Glutamatergic neuron (in vitro differentiated cells): ENCODE data around the gene CDH23. TPM values are rescaled to one million over a fixed set of nuclear protein-coding genes. Genes with fewer than 3 reads are reported as not detected.

Source experiments
- DNase-seq: peaks from one replicate; pipeline ENCODE4 v3.0.0; 2022
- H3K27ac Mint-ChIP-seq: one replicate; pipeline ENCODE4 v1.8.0; 2020; ENCODE audit warnings: mild to moderate bottlenecking, mixed read lengths, inconsistent platforms; ENCODE audit not compliant: unreplicated experiment
- H3K27me3 Mint-ChIP-seq: one replicate; pipeline ENCODE4 v1.8.0; 2020; ENCODE audit warnings: mild to moderate bottlenecking, moderate library complexity, mixed read lengths, inconsistent platforms; ENCODE audit not compliant: unreplicated experiment
- H3K36me3 Mint-ChIP-seq: one replicate; pipeline ENCODE4 v1.8.0; 2020; ENCODE audit warnings: mild to moderate bottlenecking, mixed read lengths, inconsistent platforms; ENCODE audit not compliant: unreplicated experiment
- H3K4me1 Mint-ChIP-seq: one replicate; pipeline ENCODE4 v1.8.0; 2020; ENCODE audit warnings: mild to moderate bottlenecking, low read depth, mixed read lengths, inconsistent platforms; ENCODE audit not compliant: unreplicated experiment
- H3K4me3 Mint-ChIP-seq: one replicate; pipeline ENCODE4 v1.8.0; 2020; ENCODE audit warnings: mild to moderate bottlenecking, mixed read lengths, inconsistent platforms; ENCODE audit not compliant: unreplicated experiment
- H3K9me3 Mint-ChIP-seq: one replicate; pipeline ENCODE4 v1.8.0; 2020; ENCODE audit warnings: mild to moderate bottlenecking, moderate library complexity, mixed read lengths, inconsistent platforms; ENCODE audit not compliant: unreplicated experiment
- total RNA-seq: library from RNA; stranded (reverse); fragmentation: NEBNext Ultra II Directional; extraction: Animal tissue kit (Norgen Biotek cat#: 25700); gene quantifications from one replicate; pipeline ENCODE4 v1.2.1, GENCODE V29; 2021; ENCODE audit not compliant: unreplicated experiment
- TF ChIP-seq, protein P1 (sequence below): fragments of 200-600 bp; sonication (generic); IDR thresholded peaks from one replicate; pipeline ENCODE4 v1.5.0; 2021; ENCODE audit not compliant: partially characterized antibody, unreplicated experiment

Gene CDH23
- total RNA-seq, 1 donor from 2014 or later = 2.0 TPM

DNA sequence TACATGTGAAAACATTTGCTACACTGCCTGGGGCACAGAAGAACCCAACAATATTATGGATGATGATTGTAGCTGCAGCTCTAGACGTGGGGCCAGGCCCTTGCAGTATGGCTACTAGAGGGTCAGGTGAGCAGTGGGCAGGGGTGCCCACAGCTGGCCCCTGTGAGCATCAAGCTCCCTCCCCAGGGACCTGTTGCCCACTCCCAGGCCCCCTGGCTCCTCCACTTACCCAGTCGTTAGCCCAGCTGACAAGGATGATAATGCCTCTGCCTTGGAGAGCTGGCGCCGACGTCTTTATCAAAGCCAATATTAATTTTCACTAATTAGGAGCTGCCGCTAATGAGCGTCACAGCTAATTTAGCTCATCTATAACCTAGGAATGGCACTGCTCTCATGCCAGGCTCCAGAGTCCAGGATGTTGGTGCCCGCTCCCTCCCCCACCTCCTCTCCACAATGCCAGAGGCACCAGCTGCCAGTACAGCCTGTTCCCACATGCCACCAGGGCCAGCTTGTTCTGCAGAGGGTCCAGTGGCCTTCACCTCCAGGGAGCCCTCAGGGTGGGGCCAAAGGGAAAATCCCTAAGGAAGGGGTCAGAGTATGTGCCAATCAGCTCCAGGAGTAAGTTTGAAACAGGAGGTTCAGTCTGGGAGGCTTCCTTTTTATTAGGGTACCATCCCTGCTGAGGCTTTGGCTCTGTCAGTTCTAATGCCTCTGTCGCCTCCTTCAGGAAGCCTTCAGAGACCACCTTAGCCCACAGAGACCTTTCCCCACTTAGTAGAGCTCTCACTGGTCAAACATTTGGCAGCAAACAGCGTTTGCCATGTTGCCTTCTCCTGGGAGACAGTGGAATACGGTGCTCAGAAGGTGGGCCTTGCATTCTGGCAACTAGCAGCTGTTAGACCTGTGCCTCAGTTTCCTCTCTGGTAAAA is 77.2 kb downstream of the CDH23 start:
- peaks cover 5% of the 10 kb centered on the region for H3K4me1 Mint-ChIP-seq
- TF ChIP-seq, protein P1, sequence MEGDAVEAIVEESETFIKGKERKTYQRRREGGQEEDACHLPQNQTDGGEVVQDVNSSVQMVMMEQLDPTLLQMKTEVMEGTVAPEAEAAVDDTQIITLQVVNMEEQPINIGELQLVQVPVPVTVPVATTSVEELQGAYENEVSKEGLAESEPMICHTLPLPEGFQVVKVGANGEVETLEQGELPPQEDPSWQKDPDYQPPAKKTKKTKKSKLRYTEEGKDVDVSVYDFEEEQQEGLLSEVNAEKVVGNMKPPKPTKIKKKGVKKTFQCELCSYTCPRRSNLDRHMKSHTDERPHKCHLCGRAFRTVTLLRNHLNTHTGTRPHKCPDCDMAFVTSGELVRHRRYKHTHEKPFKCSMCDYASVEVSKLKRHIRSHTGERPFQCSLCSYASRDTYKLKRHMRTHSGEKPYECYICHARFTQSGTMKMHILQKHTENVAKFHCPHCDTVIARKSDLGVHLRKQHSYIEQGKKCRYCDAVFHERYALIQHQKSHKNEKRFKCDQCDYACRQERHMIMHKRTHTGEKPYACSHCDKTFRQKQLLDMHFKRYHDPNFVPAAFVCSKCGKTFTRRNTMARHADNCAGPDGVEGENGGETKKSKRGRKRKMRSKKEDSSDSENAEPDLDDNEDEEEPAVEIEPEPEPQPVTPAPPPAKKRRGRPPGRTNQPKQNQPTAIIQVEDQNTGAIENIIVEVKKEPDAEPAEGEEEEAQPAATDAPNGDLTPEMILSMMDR = no peak
- no peak for DNase-seq
- peaks cover 6% of the 10 kb centered on the region for H3K27me3 Mint-ChIP-seq
- H3K27ac Mint-ChIP-seq = no peak overlapping the region
- no peak overlapping the region for H3K4me3 Mint-ChIP-seq
- no peaks in the 10 kb centered on the region for H3K36me3 Mint-ChIP-seq
- no peaks in the 10 kb centered on the region for H3K9me3 Mint-ChIP-seq

DNA sequence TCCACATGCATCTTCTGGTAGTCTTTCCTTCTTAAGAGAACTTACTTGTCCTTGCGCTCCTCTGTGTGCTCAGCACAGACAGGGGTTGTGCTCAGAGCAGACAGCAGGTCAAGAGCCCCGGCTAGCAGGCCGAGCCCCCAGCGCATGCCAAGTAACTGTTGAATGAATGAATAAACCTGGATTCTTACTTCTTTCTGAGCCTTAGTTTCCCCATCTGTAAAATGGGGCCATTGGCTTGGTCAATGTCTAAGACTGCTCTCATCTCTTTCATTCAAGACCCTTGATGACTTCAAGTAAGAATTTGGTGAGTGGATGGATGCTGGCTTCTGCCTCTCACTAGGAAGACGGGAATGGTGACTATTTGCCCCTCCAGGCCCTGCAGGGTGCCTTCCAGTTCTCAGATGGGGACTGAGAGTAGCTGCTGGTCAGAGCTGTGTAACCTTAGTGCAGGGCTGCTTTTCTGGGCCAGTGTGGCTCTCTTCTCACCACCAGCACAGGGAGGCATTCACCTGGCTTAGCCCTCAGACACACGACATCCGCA is 78.1 kb downstream of the CDH23 start:
- H3K4me3 Mint-ChIP-seq = no peak overlapping the region
- peaks cover 5% of the 10 kb centered on the region for H3K4me1 Mint-ChIP-seq
- no peak for DNase-seq
- TF ChIP-seq, protein P1 = no peak
- no peak overlapping the region for H3K27ac Mint-ChIP-seq
- no peaks in the 10 kb centered on the region for H3K9me3 Mint-ChIP-seq
- H3K36me3 Mint-ChIP-seq = no peaks in the 10 kb centered on the region
- peaks cover 4% of the 10 kb centered on the region for H3K27me3 Mint-ChIP-seq

DNA sequence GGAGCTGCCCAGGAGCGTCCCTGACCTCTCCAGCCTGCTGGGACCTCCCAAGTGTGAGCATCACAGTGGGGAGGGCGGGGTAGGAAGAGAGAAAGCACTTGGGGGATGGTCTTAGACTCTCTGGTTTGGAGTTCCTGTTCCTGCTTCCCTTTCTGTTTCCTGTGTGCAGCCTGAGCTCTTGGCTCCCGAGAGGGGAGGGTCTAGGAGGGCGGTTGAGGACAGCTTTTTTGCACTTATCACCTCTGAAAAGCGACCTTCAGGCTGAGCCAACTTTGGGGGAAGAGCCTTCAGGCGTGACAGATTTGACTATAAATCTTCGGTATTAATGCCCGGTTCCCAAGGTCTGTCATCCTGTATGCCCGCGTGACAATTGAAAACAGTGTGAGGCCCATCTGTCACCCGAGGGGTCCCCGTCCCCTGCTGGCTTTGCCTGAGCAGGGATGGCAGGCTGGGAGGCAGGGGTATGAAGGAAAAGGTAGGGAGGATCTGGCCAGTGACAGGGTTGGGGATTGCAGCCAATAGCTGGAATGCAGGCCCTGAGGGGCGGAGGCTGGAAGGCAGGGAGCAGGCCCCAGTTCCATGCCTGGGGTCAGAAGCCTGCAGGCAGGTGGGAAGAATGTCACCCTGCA is 78.6 kb downstream of the CDH23 start:
- peaks cover 5% of the 10 kb centered on the region for H3K4me1 Mint-ChIP-seq
- DNase-seq = no peak
- peaks cover 5% of the 10 kb centered on the region for H3K27me3 Mint-ChIP-seq
- TF ChIP-seq, protein P1 = no peak
- no peak overlapping the region for H3K27ac Mint-ChIP-seq
- H3K9me3 Mint-ChIP-seq = peaks cover 2% of the 10 kb centered on the region
- no peaks in the 10 kb centered on the region for H3K36me3 Mint-ChIP-seq
- no peak overlapping the region for H3K4me3 Mint-ChIP-seq

DNA sequence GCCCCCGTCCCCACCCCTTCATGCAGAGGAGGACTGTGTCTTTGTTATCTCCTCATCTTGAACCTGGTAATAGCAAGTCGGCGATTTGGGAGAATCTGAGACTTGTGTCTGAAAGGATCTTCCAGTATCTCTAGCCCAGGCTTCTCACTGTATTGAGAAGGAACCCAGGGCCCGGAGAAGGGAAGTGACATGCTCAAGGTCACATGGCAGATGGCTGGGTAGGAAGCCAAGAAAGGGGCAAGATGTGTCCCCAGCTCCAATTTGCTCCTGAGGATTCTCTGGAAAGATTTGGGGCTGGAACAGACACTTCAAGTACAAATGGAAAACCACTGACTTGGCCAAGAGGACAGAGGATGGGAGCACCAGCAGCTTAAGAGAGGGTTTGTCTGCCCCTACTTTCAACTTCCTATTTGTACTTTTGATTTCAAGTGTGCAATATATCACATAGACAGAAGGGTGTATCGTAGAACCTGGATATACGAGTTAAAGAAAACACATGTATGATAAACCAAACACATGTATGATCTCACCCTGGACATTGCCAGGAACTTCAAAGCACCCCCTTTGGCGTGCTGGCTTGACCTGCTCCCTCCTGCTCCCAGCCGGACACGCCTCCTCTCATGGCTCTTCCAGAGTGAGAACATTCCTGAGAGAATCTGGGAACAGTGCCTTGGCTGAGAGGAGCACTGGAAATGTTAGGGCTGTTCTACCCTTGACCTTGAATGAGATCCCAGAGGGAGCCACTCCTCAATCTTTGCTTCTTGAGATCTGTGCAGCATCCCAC is 79.7 kb downstream of the CDH23 start:
- H3K4me3 Mint-ChIP-seq = no peak overlapping the region
- TF ChIP-seq, protein P1 = no peak
- H3K9me3 Mint-ChIP-seq = peaks cover 3% of the 10 kb centered on the region
- H3K27ac Mint-ChIP-seq = no peak overlapping the region
- H3K36me3 Mint-ChIP-seq = no peaks in the 10 kb centered on the region
- peaks cover 10% of the 10 kb centered on the region for H3K27me3 Mint-ChIP-seq
- no peak for DNase-seq
- peaks cover 5% of the 10 kb centered on the region for H3K4me1 Mint-ChIP-seq
